ENCODE measurements around the gene AP2A1.

AP2A1 gene

GRCh38 chr19:49766007-49766929 lies 533 bp upstream of the AP2A1 start:
- peak; percentile 100 for DNase-seq (ENCODE audit: low spot score)

- DNase-seq (ENCODE audit: low spot score): no peak
Measured at GRCh38 chr19:49767381-49767780, 580 bp downstream of the AP2A1 start.

- DNase-seq (ENCODE audit: low spot score): no peak
Measured at GRCh38 chr19:49767967-49768581, 1.3 kb downstream of the AP2A1 start.

- DNase-seq (ENCODE audit: low spot score): no peak
Measured at GRCh38 chr19:49770529-49770928, 3.7 kb downstream of the AP2A1 start.

- no peak for DNase-seq (ENCODE audit: low spot score)
Measured at GRCh38 chr19:49771674-49772139, 4.9 kb downstream of the AP2A1 start.

GRCh38 chr19:49772850-49773432 lies 6.1 kb downstream of the AP2A1 start:
- no peak for DNase-seq (ENCODE audit: low spot score)

- peak; percentile 29 for DNase-seq (ENCODE audit: low spot score)
Measured at GRCh38 chr19:49773663-49774350, 7.0 kb downstream of the AP2A1 start.

- no peak for DNase-seq (ENCODE audit: low spot score)
Measured at GRCh38 chr19:49774969-49775368, 8.2 kb downstream of the AP2A1 start.

GRCh38 chr19:49775742-49776370 lies 9.1 kb downstream of the AP2A1 start:
- no peak for DNase-seq (ENCODE audit: low spot score)

- no peak for DNase-seq (ENCODE audit: low spot score)
Measured at GRCh38 chr19:49776371-49776764, 9.6 kb downstream of the AP2A1 start.

GRCh38 chr19:49779731-49780555 lies 13.1 kb downstream of the AP2A1 start:
- no peak for DNase-seq (ENCODE audit: low spot score)

- no peak for DNase-seq (ENCODE audit: low spot score)
Measured at GRCh38 chr19:49780861-49781260, 14.1 kb downstream of the AP2A1 start.

- no peak for DNase-seq (ENCODE audit: low spot score)
Measured at GRCh38 chr19:49781394-49781793, 14.6 kb downstream of the AP2A1 start.

GRCh38 chr19:49782515-49782914 lies 15.7 kb downstream of the AP2A1 start:
- DNase-seq (ENCODE audit: low spot score): no peak

- DNase-seq (ENCODE audit: low spot score): no peak
Measured at GRCh38 chr19:49786376-49786820, 19.6 kb downstream of the AP2A1 start.

- no peak for DNase-seq (ENCODE audit: low spot score)
Measured at GRCh38 chr19:49787746-49788145, 20.9 kb downstream of the AP2A1 start.

- no peak for DNase-seq (ENCODE audit: low spot score)
Measured at GRCh38 chr19:49788857-49789256, 22.1 kb downstream of the AP2A1 start.

GRCh38 chr19:49790866-49791265 lies 24.1 kb downstream of the AP2A1 start:
- DNase-seq (ENCODE audit: low spot score): no peak

GRCh38 chr19:49791776-49792445 lies 25.1 kb downstream of the AP2A1 start:
- DNase-seq (ENCODE audit: low spot score): no peak

- no peak for DNase-seq (ENCODE audit: low spot score)
Measured at GRCh38 chr19:49792829-49793560, 26.2 kb downstream of the AP2A1 start.
